HUES64 (cell line): ENCODE data around the gene ZNF768.
"Not testable (repeated sequence)": the region's sequence is repeated elsewhere in the genome, so short reads cannot be mapped to it uniquely, and the experiment has no call there.

Experiments used
- H3K27ac ChIP-seq: 2 replicates; pipeline ENCODE4 v1.7.0; 2013; ENCODE audit warnings: low read depth, low read length, inconsistent platforms
- H3K27me3 ChIP-seq: 2 replicates; pipeline ENCODE4 v1.6.1; 2013; ENCODE audit warnings: mild to moderate bottlenecking, low read length; ENCODE audit not compliant: insufficient read depth
- H3K36me3 ChIP-seq: 2 replicates; pipeline ENCODE4 v1.6.1; 2013; ENCODE audit warnings: mild to moderate bottlenecking, low read length; ENCODE audit not compliant: insufficient read depth
- H3K4me1 ChIP-seq: 2 replicates; pipeline ENCODE4 v1.6.1; 2013; ENCODE audit warnings: mild to moderate bottlenecking, low read length, moderate library complexity; ENCODE audit not compliant: insufficient read depth
- H3K4me3 ChIP-seq: 2 replicates; pipeline ENCODE4 v1.5.1; 2013; ENCODE audit warnings: mild to moderate bottlenecking, low read length, moderate library complexity
- H3K9ac ChIP-seq: 2 replicates; pipeline ENCODE4 v1.6.1; 2013; ENCODE audit warnings: mild to moderate bottlenecking, low read depth, low read length
- H3K9me3 ChIP-seq: 2 replicates; pipeline ENCODE4 v1.6.1; 2013; ENCODE audit warnings: low read depth, low read length; ENCODE audit not compliant: insufficient read depth
- WGBS: fragments of 150-250, 120-280 bp; methylation state at CpG from one replicate; pipeline ENCODE4 v1.1.7; 2013; ENCODE audit warnings: missing lambda C conversion rate; 5-methylcytosine and 5-hydroxymethylcytosine counted together

The ZNF768 gene

DNA sequence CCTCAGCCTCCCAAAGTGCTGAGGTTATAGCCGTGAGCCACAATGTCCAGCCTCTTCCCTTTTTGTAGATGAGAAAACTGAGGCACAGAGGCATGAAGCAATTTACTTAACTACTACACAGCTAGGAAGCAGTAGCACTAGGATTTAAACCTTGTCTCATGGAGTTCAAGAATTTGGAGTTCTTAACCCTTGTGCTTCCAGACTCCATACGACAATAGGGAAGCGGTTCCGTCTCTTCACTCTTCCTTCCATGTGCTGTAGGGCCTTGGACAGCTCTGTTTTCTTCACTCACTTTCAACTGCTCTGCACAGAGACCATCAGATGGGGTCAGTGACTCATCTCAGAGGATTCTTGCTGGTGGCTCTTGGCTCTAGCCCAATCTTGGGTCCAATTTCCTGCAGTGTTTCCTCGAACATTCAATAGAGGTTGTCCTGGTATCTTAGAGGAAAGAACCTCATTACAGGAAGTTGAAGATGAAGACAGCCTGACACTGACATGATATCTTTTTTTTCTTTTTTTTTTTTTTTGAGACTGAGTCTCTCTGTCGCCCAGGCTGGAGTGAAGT, 34.5 kb downstream of the ZNF768 start:
- no peak overlapping the region for H3K4me3 ChIP-seq
- H3K27me3 ChIP-seq, result no peaks in the 10 kb centered on the region
- H3K27ac ChIP-seq, result no peak overlapping the region
- peaks cover 8% of the 10 kb centered on the region; the same call in 1 of the 2 replicates for H3K4me1 ChIP-seq
- H3K9ac ChIP-seq, result no peak overlapping the region
- H3K9me3 ChIP-seq, result no peaks in the 10 kb centered on the region
- no peaks in the 10 kb centered on the region for H3K36me3 ChIP-seq
- WGBS, result 90% methylated on average over 6 of the region's 6 CpGs

DNA sequence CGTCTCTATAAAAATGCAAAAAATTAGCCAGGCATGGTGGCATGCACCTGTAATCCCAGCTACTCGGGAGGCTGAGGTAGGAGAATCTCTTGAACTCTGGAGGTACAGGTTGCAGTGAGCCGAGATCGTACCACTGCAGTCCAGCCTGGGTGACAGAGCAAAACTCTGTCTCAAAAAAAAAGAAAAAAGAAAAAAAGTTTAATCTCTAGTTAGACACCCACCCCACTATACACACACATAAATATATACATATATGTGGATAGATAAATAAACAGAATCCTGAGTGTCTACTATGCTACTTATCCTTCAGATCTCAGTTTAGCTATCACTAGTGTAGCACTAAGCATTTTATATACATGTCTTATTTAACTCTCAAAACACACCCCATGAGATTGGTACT, 35.1 kb downstream of the ZNF768 start:
- Histone ChIP-seq H3K4me1 (peaks cover 8% of the 10 kb centered on the region; the same call in 1 of the 2 replicates), H3K36me3 (no peaks in the 10 kb centered on the region), H3K4me3 (no peak overlapping the region), H3K9ac (no peak overlapping the region), H3K9me3 (no peaks in the 10 kb centered on the region), H3K27me3 (no peaks in the 10 kb centered on the region), H3K27ac (no peak overlapping the region)
- 94% methylated on average over 4 of the region's 4 CpGs for WGBS

DNA sequence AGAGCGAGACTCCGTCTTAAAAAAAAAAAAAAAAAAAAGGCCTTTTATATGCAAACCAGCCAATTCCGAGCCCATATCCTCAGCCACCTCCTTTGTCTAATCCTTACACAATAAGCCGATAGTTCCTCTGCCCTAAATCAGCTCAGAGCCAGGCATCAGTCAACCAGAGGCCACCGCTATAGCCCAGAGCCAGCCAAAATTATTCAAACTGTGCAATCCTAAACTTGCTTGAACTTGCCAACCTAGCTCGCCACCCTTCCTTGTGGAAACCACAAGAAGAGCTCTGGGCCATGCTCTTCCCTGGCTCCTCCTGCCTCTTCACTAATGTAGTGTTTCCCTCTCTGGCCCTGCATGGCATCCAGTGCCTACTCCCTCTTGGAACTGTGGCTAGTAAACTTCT, 36.2 kb downstream of the ZNF768 start:
- peaks cover 8% of the 10 kb centered on the region; the same call in 1 of the 2 replicates for H3K4me1 ChIP-seq
- H3K9me3 ChIP-seq, result no peaks in the 10 kb centered on the region
- no peak overlapping the region for H3K4me3 ChIP-seq
- H3K27me3 ChIP-seq, result no peaks in the 10 kb centered on the region
- H3K9ac ChIP-seq, result no peak overlapping the region
- no peaks in the 10 kb centered on the region for H3K36me3 ChIP-seq
- H3K27ac ChIP-seq, result no peak overlapping the region
- WGBS, result 63% methylated on average over 6 of the region's 6 CpGs

DNA sequence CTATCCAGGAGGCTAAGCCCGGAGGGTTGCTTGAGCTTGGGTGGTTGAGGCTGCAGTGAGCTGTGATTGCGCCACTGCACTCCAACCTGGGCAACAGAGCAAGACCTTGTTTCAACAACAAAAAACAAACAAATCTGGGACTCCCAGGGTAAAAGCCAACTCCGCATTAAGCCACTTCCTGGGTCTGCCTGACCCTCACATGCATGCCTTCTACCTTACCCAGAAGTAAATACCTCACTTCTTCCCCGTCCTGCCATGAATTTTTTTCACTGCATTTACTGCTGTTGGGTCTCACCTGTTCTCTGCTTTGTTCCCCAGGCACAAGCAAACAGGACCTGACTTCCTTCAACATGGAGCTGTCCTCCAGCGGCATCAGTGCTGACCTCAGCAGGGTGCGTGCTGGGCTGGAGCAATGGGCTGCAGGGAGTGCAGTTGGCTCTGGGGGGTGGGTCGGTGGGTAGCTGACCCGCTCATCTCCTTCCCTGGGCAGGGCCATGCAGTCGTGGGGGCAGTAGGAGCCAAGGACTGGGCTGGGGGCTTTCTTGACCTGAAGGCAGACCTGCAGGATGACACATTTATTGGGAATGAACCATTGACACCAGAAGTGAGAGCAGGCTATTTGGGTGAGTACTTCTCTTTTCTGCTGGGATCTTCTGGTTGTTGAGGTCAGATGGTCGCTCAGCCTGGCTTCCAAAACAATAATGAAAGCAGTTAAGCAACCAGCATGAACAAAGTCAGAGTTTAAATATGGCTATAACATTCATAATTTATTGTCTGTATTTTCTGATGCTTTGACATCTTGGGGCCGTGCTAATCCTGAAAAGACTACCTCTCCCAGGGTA, 37.4 kb downstream of the ZNF768 start:
- H3K27ac ChIP-seq, result no peak overlapping the region; the same call in 1 of the 2 replicates
- H3K4me3 ChIP-seq, result no peak overlapping the region
- no peaks in the 10 kb centered on the region for H3K27me3 ChIP-seq
- H3K9me3 ChIP-seq, result no peaks in the 10 kb centered on the region
- no peaks in the 10 kb centered on the region for H3K36me3 ChIP-seq
- 59% methylated on average over 10 of the region's 11 CpGs for WGBS
- H3K9ac ChIP-seq, result no peak overlapping the region
- peaks cover 8% of the 10 kb centered on the region; the same call in 1 of the 2 replicates for H3K4me1 ChIP-seq

DNA sequence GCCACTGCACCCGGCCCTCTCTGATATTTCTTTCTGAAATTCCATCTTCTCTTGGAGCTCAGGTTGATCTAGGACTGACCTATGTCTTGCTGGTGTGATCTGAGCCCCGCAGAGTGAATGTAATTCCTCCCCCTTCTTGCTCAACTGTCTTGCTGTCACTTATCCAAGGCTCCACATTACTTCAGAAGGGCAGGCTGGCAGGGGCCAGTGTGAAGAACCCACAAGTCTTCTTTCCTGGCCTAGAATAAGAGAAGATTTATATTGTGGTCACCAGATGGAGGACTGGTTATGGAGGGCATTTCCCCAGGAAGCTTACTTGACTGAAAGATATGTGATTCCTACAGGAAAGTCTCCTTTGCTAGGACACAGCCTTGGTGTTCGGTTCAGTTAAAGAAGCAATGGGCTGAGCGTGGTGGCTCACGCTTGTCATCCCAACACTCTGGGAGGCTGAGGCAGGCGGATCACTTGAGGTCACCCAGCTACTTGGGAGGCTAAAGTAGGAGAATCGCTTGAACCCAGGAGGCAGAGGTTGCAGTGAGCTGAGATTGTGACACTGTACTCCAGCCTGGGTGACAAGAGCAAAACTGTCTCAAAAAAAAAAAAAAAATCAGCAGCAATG, 40.4 kb downstream of the ZNF768 start:
- Histone ChIP-seq H3K9ac (no peak overlapping the region), H3K4me3 (no peak overlapping the region), H3K36me3 (no peaks in the 10 kb centered on the region), H3K27me3 (no peaks in the 10 kb centered on the region), H3K9me3 (no peaks in the 10 kb centered on the region), H3K27ac (no peak overlapping the region), H3K4me1 (peaks cover 8% of the 10 kb centered on the region; the same call in 1 of the 2 replicates)
- 93% methylated on average over 7 of the region's 7 CpGs for WGBS

DNA sequence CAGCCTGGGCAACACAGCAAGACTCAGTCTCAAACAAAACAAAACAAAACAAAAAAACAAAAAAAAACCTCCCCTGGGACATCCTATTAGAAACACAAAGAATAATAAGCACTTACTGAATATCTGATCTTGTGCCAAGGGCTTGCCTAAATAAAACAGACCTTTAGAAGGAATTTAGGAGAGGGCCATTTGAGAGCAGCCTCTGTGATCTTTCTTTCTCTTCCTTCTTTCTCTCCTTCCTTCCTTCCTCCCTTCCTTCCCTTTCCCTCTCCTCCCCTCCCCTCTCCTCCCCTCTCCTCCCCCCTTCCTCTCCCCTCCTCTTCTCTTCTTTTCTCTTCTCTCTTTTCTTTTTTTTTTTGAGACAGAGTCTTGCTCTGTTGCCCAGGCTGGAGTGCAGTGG, 41.5 kb downstream of the ZNF768 start:
- Histone ChIP-seq H3K4me1 (peaks cover 4% of the 10 kb centered on the region; the same call in 1 of the 2 replicates), H3K9ac (no peak overlapping the region), H3K4me3 (no peak overlapping the region), H3K9me3 (no peaks in the 10 kb centered on the region), H3K27me3 (no peaks in the 10 kb centered on the region), H3K27ac (no peak overlapping the region), H3K36me3 (no peaks in the 10 kb centered on the region)

DNA sequence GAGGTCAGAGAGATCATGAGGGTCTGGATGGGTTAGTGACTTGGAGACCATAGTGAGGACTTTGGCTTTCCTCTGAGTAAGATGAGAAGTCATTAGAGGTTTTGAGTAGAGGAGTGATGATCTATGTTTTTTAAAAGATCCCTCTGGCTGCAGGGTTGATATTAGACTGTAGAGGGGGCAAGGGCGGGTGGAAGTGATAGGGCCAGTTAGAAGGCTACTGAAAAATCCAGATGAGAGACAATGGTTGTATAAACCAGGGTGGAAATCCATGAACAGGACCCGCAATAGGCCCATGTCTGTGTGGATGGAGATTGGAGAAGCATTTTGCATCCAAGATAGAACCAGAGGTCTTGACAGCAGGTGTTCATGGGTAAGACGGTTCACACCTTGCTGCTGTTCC, 44.0 kb downstream of the ZNF768 start:
- Histone ChIP-seq H3K27ac (no peak overlapping the region), H3K9ac (no peak overlapping the region), H3K4me1 (no peaks in the 10 kb centered on the region), H3K9me3 (no peaks in the 10 kb centered on the region), H3K27me3 (no peaks in the 10 kb centered on the region), H3K36me3 (no peaks in the 10 kb centered on the region), H3K4me3 (no peak overlapping the region)
- 84% methylated on average over 3 of the region's 3 CpGs for WGBS

DNA sequence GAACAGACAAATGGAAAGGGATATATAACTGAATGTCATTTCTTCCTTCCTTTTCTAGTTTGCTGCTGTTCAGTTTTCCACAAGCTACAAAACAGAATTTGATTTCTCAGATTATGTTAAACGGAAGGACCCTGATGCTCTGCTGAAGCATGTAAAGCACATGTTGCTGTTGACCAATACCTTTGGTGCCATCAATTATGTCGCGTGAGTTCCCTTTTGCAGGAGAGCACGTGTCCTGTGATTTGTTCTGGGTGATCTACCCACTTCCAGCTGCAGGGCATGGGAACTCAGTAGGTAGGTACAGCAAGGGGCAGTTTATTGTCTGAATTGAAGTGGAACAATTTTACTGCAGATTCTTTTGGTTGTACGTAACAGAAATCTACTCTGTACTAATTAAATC, 45.0 kb downstream of the ZNF768 start:
- Histone ChIP-seq H3K36me3 (no peaks in the 10 kb centered on the region), H3K9ac (no peak overlapping the region), H3K27ac (no peak overlapping the region), H3K9me3 (no peaks in the 10 kb centered on the region), H3K27me3 (no peaks in the 10 kb centered on the region), H3K4me3 (no peak overlapping the region), H3K4me1 (no peaks in the 10 kb centered on the region)
- 92% methylated on average over 5 of the region's 5 CpGs for WGBS

DNA sequence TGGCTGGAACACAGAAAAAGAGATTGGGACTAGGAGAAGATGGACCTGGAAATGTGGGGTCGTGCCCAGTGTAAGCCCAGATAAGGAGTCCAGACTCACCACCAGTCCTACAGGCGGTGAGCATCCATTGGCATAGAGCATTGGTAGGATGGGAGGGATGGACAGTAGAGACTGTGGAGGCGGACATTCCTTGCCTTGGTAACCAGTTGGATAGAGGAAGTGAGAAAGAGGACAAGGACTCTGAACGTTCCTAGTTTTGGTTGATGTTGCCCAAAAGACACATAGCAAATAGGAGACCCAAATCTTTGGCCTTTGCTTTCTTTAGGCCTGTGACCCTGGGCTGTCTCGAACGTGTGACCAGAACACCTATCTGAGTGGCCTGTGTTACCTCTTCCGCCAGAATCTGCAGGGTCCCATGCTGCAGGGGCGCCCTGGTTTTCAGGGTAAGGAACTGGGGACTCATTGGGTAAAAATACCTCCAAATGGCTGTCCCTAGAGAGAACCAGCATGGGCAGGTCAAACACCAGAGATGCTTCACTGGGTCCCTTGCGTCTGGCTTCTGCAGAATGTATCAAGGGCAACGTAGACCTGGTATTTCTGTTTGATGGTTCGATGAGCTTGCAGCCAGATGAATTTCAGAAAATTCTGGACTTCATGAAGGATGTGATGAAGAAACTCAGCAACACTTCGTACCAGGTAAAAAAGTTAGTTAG, 47.4 kb downstream of the ZNF768 start:
- Histone ChIP-seq H3K9ac (no peak overlapping the region), H3K4me3 (no peak overlapping the region), H3K27ac (no peak overlapping the region), H3K27me3 (no peaks in the 10 kb centered on the region), H3K4me1 (no peaks in the 10 kb centered on the region), H3K9me3 (no peaks in the 10 kb centered on the region), H3K36me3 (no peaks in the 10 kb centered on the region)
- 92% methylated on average over 12 of the region's 12 CpGs for WGBS

DNA sequence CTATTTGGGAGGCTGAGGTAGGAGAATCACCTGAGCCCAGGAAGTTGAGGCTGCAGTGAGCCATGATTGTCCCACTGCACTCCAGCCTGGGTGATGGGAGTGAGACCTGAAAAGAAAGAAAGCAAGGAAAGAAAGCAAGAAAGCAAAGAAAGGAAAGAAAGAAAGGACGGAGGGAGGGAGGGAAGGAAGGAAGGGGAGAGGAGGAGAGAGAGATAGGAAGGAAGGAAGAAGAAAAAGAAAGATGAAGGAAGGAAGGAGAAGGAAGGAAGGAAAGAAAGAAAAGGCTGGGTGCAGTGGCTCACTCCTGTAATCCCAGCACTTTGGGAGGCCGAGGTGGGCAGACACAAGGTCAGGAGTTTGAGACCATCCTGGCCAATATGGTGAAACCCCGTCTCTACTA, 48.6 kb downstream of the ZNF768 start:
- 92% methylated on average over 3 of the region's 3 CpGs for WGBS
- not testable (repeated sequence) for H3K4me1 ChIP-seq, H3K36me3 ChIP-seq, H3K4me3 ChIP-seq, H3K9me3 ChIP-seq, H3K27ac ChIP-seq, H3K9ac ChIP-seq, H3K27me3 ChIP-seq

DNA sequence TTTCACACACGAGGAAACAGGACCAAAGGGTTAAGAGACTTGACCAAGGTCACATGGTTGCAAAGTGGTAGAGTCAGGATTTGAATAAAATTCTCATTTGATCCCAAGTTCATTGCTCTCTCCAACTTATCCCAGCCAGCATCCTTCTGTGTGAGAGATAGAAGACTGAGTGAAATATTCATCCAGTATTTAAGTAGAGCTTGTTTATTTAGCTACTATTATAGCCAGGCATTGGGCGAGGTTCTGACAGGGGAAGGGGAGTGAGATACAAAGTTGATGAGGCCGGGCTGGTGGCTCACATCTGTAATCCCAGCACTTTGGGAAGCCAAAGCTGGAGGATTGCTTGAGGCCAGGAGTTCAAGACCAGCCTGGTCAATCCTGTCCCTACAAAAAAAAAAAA, 49.4 kb downstream of the ZNF768 start:
- Histone ChIP-seq H3K4me1 (no peaks in the 10 kb centered on the region), H3K36me3 (no peaks in the 10 kb centered on the region), H3K27ac (no peak overlapping the region), H3K4me3 (no peak overlapping the region), H3K27me3 (no peaks in the 10 kb centered on the region), H3K9ac (no peak overlapping the region), H3K9me3 (no peaks in the 10 kb centered on the region)
- 88% methylated on average over 3 of the region's 3 CpGs for WGBS
